ENCODE results near the gene GPANK1. TPM values are rescaled to one million over a fixed set of nuclear protein-coding genes. Genes with fewer than 3 reads are reported as not detected.

GPANK1 gene
- total RNA-seq, 2 donors from 2014 or later, result 36.2 to 39.0 TPM

DNA sequence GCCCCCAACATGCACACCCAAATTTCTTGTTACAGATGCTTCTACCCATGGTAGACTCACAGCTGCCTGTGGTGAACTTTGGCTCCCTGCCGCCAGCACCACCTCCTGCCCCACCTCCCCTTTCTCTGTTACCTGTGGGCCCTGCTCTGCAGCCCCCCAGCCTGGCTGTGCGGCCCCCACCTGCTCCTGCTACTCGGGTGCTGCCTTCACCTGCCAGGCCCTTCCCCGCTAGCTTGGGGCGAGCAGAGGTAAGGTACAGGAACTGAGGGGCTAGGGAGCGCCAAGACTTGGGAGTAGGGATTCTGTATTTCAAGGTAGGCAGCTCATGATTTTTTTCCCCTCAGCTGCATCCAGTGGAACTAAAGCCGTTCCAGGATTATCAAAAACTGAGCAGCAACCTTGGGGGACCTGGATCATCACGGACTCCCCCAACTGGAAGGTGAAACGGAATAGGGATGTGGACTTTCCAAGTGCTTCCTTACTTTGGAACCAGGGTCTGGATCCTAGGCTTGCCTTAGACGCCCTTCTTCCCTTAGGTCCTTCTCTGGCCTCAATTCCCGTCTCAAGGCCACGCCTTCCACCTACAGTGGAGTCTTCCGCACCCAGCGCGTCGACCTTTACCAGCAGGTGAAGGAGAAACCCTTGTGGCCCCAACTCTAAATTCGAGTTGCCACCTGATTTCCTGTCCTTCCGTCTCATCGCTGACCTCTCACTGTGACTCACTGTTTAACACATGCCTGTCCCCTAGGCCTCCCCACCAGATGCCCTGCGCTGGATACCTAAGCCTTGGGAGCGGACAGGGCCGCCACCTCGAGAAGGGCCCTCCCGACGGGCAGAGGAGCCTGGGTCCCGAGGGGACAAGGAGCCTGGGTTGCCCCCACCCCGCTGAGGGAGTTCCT, 27.9 kb downstream of the GPANK1 start:
- H3K36me3 Mint-ChIP-seq, result peaks cover 10 to 17% of the 10 kb centered on the region in 2 donors
- H3K9me3 Mint-ChIP-seq, result no peaks in the 10 kb centered on the region
- peak overlapping the region; percentile 13 to 70 for H3K27ac Mint-ChIP-seq
- peak in 1 of 2 donors; percentile 3 for ATAC-seq
- DNase-seq (ENCODE audit: low spot score in 2 of 2), result no peak

DNA sequence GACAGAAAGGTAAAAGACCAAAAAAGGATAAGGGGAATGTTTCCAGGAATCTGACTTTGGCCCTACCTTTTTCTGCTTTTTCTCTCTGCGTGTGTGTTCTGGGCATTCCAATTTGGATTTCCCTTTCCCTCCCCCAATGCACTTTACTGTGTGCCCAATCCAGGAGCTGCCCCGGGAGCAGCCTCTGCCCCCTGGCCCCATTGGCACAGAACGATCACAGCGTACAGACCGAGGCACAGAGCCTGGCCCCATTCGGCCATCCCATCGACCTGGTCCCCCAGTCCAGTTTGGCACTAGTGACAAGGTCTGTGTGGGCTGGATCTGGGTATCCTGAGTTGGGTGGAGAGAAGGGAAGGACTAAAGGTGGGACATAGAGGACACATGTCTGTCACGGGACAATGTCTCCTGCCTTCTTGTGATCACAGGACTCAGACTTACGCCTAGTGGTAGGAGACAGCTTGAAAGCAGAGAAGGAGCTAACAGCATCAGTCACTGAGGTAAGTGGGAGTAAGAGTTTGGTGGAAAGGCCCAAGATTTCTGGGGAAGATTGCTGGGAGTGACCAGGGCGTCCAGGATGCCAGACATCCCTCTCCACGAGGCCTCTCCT, 29.7 kb downstream of the GPANK1 start:
- H3K9me3 Mint-ChIP-seq, result no peaks in the 10 kb centered on the region
- ATAC-seq, result peak in 1 of 2 donors; percentile 5
- peak overlapping the region; percentile 24 to 63 for H3K27ac Mint-ChIP-seq
- no peak for DNase-seq (ENCODE audit: low spot score in 2 of 2)
- H3K36me3 Mint-ChIP-seq, result peaks cover 22% of the 10 kb centered on the region in 2 donors

DNA sequence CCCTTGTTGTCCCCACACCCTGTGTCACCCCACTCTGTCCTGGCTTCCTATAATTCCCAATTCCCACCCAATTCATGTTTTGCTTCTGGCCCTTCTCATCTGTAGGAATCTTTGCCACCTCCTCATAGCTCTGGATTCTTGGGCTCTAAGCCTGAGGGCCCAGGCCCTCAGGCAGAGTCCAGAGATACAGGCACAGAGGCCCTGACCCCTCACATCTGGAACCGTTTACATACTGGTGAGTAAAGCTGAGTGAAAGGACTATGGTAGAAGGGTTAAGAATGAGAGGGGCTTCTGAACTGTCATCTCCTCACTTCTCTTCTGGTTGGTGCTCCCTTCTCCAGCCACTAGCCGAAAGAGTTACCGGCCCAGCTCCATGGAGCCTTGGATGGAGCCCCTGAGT, 30.7 kb downstream of the GPANK1 start:
- no peak for ATAC-seq
- H3K36me3 Mint-ChIP-seq, result peaks cover 19 to 27% of the 10 kb centered on the region in 2 donors
- peak overlapping the region in 1 of 2 donors; percentile 5 for H3K27ac Mint-ChIP-seq
- no peaks in the 10 kb centered on the region for H3K9me3 Mint-ChIP-seq
- no peak for DNase-seq (ENCODE audit: low spot score in 2 of 2)

- DNase-seq (ENCODE audit: low spot score in 2 of 2) (no peak), ATAC-seq (no peak)
- Mint-ChIP-seq H3K27ac (no peak overlapping the region), H3K36me3 (peaks cover 19 to 27% of the 10 kb centered on the region in 2 donors), H3K9me3 (no peaks in the 10 kb centered on the region)
These were observed 31.4 kb downstream of the GPANK1 start for GRCh38 chr6:31633447-31633846.

GRCh38 chr6:31632279-31632946, 32.4 kb downstream of the GPANK1 start:
- Mint-ChIP-seq H3K9me3 (no peaks in the 10 kb centered on the region), H3K36me3 (peaks cover 24 to 33% of the 10 kb centered on the region in 2 donors), H3K27ac (peak overlapping the region; percentile 68 to 80)
- DNase-seq (ENCODE audit: low spot score in 2 of 2) (no peak), ATAC-seq (no peak)

GRCh38 chr6:31631681-31632278, 33.0 kb downstream of the GPANK1 start:
- no peaks in the 10 kb centered on the region for H3K9me3 Mint-ChIP-seq
- peak overlapping the region; percentile 68 to 80 for H3K27ac Mint-ChIP-seq
- no peak for DNase-seq (ENCODE audit: low spot score in 2 of 2)
- ATAC-seq, result peak in 1 of 2 donors; percentile 7
- H3K36me3 Mint-ChIP-seq, result peaks cover 28 to 37% of the 10 kb centered on the region in 2 donors

- ATAC-seq, result no peak
- Mint-ChIP-seq H3K27ac (peak overlapping the region in 1 of 2 donors; percentile 65), H3K36me3 (peaks cover 33 to 37% of the 10 kb centered on the region in 2 donors), H3K9me3 (no peaks in the 10 kb centered on the region)
- DNase-seq (ENCODE audit: low spot score in 2 of 2), result no peak
These were observed 33.6 kb downstream of the GPANK1 start for GRCh38 chr6:31631209-31631608.

DNA sequence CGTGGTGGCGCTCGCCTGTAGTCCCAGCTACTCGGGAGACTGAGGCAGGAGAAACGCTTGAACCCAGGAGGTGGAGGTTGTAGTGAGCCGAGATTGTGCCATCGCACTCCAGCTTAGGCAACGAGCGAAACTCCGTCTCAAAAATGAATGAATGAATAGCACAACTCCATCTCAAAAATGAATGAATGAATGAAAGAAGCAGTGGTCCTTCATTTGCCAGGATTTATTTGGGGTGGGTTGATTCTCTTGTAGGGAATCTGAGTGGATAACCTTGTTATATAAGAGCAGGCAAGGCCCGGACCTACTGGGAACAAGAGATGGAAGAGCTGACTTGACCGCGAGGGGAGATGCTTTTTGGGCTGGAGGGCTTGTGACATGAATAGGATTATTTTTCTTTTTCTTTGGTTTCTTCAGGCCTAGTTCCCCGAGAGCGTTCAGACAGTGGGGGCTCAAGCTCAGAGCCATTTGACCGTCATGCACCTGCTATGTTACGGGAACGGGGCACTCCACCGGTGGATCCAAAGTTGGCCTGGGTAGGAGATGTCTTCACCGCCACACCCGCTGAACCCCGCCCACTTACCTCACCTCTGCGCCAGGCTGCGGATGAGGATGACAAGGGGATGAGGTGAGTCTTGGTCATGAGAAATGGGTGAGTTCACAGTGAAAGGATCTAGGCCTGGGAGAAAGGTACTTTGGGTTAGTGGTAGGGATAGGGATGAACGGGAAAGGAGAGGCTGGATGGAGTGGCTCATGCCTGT, 34.4 kb downstream of the GPANK1 start:
- Mint-ChIP-seq H3K36me3 (peaks cover 38 to 40% of the 10 kb centered on the region in 2 donors), H3K9me3 (no peaks in the 10 kb centered on the region), H3K27ac (peak overlapping the region in 1 of 2 donors; percentile 65)
- ATAC-seq (no peak), DNase-seq (ENCODE audit: low spot score in 2 of 2) (no peak)

GRCh38 chr6:31629014-31629413, 35.8 kb downstream of the GPANK1 start:
- ATAC-seq (no peak), DNase-seq (ENCODE audit: low spot score in 2 of 2) (no peak)
- peaks cover 40 to 47% of the 10 kb centered on the region in 2 donors for H3K36me3 Mint-ChIP-seq
- no peaks in the 10 kb centered on the region for H3K9me3 Mint-ChIP-seq
- H3K27ac Mint-ChIP-seq, result no peak overlapping the region

GRCh38 chr6:31627690-31628287, 37.0 kb downstream of the GPANK1 start:
- DNase-seq (ENCODE audit: low spot score in 2 of 2) (no peak), ATAC-seq (no peak)
- Mint-ChIP-seq H3K27ac (peak overlapping the region in 1 of 2 donors; percentile 93), H3K36me3 (peaks cover 48 to 51% of the 10 kb centered on the region in 2 donors), H3K9me3 (no peaks in the 10 kb centered on the region)

DNA sequence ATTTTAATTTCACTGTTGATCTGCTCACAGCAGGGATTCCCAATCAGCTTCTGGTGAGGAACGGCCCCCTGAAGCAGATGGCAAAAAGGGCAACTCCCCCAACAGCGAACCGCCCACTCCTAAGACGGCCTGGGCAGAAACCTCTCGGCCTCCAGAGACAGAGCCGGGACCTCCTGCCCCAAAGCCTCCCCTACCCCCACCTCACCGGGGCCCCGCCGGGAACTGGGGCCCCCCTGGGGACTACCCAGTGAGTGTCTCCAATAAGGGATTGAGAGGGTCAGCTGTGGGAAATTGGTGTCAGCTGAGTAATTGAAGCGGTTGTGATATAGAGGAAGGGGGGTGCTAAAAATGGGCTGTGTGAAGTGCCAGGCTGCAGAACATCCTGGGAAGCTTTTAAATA, 37.8 kb downstream of the GPANK1 start:
- H3K36me3 Mint-ChIP-seq, result peaks cover 56 to 60% of the 10 kb centered on the region in 2 donors
- no peaks in the 10 kb centered on the region for H3K9me3 Mint-ChIP-seq
- DNase-seq (ENCODE audit: low spot score in 2 of 2) (no peak), ATAC-seq (no peak)
- peak overlapping the region in 1 of 2 donors; percentile 93 for H3K27ac Mint-ChIP-seq

DNA sequence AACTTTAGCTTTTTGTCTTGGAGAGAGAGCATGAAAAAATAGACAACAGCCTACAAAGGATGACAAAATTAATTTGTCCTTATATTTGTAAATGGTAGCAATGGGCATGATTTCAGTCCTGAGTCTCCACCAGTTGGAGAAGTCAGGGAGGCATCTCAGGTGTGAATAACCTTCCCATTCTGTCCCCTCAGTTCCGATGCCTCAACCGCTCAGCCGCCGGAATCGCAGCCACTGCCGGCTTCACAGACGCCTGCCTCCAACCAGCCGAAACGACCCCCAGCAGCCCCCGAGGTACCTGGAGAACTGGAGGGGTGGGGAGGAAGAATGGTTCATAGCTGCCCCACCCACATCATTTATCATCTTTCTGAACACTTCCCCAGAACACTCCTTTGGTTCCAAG, 40.7 kb downstream of the GPANK1 start:
- ATAC-seq (no peak), DNase-seq (ENCODE audit: low spot score in 2 of 2) (no peak)
- Mint-ChIP-seq H3K36me3 (peaks cover 57 to 58% of the 10 kb centered on the region in 2 donors), H3K9me3 (no peaks in the 10 kb centered on the region), H3K27ac (peak overlapping the region in 1 of 2 donors; percentile 75)

GRCh38 chr6:31622684-31623091, 42.1 kb downstream of the GPANK1 start:
- H3K9me3 Mint-ChIP-seq, result no peaks in the 10 kb centered on the region
- ATAC-seq (no peak), DNase-seq (ENCODE audit: low spot score in 2 of 2) (no peak)
- peak overlapping the region; percentile 95 to 98 for H3K27ac Mint-ChIP-seq
- H3K36me3 Mint-ChIP-seq, result peaks cover 55 to 56% of the 10 kb centered on the region in 2 donors

- Mint-ChIP-seq H3K27ac (peak overlapping the region; percentile 95 to 98), H3K9me3 (no peaks in the 10 kb centered on the region), H3K36me3 (peaks cover 48 to 49% of the 10 kb centered on the region in 2 donors)
- ATAC-seq (no peak), DNase-seq (ENCODE audit: low spot score in 2 of 2) (no peak)
These were observed 42.8 kb downstream of the GPANK1 start for GRCh38 chr6:31621991-31622390.

GRCh38 chr6:31621320-31621939, 43.4 kb downstream of the GPANK1 start:
- H3K27ac Mint-ChIP-seq, result peak overlapping the region; percentile 95 to 98
- no peak for ATAC-seq
- H3K9me3 Mint-ChIP-seq, result no peaks in the 10 kb centered on the region
- peaks cover 46 to 50% of the 10 kb centered on the region in 2 donors for H3K36me3 Mint-ChIP-seq
- DNase-seq (ENCODE audit: low spot score in 2 of 2), result no peak
